T-helper 2 cell (primary cell): ENCODE data around the gene VSNL1.
A peak's percentile ranks its signal among the peaks of the same experiment; 100 is the strongest.

Experiments
- DNase-seq, 5 experiments: peaks; one replicate each; pipeline versions ENCODE4 v3.0.0 to v3.0.0-alpha.2; 2012 to 2022

The VSNL1 gene

DNA sequence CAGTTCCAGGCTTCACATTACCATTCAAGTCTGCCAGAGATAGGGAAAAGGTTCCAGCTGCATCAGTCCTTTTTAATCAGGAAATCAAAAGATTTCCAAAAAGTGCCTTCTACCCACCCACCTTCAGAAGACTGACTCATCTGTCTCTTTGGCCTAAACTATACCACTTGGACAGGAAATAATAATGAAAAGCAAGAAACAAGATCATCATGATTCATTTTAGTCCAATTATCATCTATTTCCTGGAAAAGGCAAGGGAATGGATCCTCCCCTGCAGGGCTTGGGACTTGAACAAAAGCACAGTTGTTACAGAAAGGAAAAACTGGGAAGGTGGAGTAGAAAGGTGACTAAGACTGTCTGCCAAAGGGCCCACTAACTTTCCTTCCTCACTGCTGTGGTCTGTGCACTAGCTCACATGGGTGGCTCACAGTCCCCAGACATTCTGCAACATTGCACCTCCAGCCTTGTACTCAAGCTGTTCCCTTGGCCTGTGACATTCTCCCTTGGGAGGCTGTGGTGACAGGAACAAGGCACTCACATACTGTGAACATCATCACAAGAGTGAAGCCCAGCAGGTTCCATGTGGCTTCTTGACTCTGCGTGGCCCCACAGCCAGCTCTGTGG, 75.3 kb downstream of the VSNL1 start:
- no peak for DNase-seq

DNA sequence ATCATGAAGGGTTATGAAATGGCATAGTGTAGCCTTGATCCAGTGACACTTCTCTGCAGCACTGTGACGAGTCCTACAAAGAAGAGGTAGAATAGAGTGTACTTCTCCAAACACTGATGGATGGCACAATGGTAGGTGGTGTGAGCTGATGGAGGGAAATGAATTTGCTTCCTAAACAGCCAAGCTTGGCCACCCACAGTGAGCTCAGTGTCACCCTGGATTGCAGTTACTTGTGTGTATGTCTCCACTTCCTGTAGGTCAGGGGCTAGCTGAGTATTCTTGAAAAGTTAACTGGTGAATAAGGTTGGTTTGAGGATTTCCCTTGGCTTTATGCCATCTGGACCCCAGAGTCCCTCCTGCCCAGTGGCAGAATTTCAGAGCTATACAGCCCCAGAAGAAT, 75.9 kb downstream of the VSNL1 start:
- no peak for DNase-seq

DNA sequence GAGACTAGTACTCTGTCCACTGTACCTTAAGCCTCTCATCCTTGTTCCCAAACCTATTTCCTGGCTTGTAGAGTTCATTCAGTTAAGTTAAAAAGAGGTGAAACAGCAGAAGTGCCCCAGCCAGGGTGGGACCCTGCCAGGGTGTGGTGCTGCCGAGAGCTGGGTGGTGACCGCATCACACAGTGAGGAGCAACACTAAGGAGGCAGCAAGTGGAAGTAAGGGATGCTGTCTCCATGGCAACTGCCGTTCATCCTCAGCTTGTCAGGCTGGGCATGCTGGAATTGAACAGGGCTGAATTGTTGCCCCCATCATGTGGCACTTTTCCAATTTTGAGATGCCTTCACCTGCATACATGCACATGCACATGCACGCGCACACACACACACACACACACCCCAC, 77.0 kb downstream of the VSNL1 start:
- DNase-seq: no peak

DNA sequence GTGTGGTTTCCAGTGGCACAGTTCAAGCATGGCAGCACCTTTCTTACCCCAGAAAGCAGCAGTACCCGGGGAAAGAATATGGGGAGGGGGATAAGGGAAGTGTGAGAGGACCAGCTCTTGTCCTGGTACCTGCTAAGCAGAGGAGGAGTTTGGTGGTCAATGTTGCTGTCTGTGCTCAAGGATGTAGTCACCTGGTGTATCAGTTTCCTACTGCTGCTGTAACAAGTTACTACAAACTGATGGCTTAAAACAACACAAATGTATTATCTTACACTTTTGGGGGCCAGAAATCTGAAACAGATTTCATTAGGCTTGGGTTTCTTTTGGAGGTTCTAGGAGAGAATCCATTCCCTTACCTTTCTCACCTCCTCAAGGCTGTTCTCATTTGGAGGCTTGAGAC, 77.5 kb downstream of the VSNL1 start:
- no peak for DNase-seq

DNA sequence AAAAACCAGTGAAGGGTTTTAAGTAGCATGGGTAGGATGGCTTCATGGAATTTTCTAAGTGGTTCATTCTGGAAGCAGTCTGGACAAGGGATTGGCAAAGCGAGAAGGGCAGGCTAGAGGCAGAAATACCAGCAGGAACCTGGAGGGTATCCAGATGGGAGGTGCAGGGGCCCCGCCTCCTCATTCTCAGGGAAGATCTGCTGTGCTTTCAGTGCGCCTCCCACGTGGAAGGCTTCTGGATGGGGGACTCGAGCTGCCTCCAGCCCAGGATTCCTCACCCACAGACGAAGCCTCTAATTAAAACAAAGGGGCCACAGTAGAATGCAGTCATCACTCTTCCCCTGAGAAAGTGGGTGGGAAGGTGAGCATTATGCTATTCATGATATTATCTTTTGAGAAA, 79.8 kb downstream of the VSNL1 start:
- no peak for DNase-seq

DNA sequence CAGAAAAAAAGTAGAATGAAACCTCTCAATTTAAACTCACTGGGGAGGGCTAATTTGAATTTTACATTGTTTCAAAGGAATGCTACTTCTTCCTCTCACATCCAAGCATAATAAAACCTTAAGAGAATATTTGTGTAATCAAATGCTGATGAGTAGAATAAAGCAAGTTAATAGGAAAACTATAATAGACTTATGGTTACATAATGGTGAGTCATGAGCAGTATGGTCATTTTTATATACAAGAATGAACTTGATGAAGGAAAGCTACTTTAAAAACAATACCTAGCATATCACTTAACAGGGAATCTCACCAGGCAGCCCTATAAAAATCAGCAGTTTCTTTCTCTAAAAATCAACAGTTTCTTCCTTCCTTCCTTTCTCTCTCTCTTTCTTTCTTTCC, 80.3 kb downstream of the VSNL1 start:
- no peak for DNase-seq

DNA sequence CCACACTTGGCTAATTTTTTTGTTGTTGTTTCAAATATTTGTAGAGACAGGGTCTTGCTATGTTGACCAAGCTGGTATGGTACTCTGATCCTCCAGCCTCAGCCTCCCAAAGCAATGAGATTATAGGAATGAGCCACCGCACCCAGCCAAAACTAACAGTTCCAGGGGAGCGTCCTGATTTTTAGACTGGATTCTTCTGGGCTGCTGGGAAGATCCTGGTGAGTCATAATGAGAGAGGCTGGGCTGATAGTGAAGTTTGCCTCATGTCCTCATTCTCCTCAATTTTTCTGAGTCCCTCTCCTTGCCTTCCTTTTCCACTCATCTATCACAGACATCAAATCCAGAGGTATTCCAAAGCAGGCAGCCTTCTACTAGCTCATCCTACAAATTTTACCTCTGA, 81.3 kb downstream of the VSNL1 start:
- DNase-seq: no peak

DNA sequence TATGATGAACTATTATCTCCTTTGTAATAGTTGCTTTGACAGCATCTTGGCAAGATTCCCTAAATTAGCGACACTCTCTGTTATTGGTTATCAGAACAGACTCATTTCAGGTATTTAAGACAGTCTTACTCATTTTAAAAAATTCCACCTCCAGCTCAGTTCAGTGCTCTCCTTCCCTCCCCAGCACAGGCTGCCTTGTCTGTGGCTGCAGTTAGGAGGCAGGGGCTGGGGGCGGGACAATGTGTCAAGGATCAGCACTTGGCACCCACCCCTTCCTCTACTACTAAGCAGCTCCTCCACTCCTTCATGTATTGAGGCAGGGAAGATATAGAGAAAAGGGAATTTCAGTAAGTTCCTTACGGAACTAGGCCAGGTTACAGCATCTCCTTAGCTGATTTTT, 85.0 kb downstream of the VSNL1 start:
- DNase-seq: no peak

DNA sequence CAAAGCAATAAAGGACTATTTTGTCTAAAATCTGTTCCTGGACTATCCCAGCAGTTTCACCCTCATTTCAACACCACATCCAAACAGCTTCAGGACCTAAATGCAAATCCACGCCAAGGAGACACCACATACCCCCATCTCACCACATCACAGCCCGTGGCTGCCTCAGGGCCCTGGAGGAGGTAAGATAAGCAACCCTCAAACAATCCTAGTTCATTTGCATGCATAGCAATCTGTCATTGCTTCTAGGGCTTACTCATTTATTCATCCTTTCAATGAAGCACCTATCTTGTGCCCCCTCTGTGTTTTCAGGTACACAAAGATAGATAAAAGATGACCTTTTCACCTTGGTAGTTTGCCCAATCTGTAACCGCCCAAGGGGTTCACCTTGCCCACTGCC, 86.5 kb downstream of the VSNL1 start:
- no peak for DNase-seq

DNA sequence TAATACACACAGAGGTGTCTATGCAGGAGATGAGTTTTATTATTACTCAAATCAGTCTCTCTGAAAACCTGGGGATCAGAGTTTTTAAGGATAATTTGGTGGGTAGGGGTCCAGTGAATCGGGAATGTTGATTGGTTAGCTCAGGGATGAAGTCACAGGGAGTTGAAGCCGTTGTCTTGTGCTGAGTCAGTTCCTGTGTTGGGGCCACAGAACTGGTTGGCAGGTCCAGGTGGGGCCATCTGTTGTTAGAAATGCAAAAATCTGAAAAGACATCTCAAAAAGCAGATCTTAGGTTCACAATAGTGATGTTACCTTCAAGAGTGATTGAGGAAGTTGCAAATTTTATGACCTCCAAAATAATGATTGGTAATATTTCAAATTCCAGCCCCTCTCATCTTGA, 86.9 kb downstream of the VSNL1 start:
- no peak for DNase-seq

DNA sequence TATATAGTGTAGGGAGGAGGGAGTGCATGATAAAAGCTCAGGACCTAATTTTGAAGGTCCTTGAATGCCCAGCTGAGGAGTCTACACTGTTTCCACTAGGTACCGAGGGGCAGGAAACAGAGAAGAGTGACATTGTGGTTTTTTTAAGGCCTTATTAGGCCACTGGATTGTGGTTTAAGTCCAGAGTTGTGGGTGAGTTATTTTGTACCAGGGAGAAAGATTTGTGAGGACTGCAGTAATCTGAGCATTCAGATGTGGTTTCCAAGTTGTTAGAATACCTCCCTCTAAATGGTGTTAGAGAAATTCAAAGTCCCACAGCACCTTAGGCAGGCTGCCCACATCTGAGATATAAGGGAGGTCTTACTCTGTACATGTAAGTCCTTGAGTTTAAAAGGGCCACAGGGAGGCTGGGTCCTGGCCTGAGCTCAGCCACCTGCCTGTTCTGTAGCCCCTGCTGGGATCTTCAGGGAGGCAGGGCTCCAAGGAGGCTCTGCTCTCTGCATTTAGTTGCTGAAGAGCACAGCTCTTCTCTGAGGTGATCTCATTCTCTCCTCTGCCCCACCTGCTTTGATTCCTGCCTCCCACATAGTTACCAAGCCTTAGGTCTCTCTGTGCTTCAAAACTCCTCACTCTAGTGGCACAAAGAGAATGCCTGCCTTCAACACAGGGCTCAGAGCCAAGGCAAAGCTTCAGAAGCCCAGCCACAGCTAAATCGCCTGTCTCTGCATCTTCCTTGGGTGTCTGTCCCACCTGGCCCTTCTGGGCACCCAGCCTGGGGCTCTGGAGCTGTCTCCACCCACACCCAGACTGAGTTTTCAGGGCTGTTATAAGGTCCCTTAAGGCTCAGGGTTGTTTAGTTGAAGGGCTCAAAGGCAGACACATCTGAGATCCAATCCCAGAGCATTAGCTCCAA, 88.1 kb downstream of the VSNL1 start:
- no peak for DNase-seq

DNA sequence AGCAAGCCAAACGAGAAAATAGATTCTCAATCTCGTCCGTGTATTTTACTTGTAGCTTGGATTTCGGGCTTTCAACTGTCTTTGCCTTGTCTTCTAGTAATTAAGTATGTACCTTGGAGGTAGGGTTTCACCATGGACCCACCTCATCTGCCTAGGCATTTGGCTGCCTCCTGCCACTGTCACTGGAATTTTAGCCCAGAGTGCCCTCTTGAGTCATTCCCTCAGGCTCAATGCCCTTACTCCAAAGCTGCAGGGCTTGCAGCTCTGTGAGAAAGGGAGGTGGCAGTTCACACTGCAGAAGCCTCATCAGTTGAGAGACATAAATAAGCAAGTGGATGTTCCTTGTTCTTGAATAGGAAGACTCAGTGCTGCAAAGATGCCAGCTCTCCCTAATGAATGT, 89.6 kb downstream of the VSNL1 start:
- no peak for DNase-seq

DNA sequence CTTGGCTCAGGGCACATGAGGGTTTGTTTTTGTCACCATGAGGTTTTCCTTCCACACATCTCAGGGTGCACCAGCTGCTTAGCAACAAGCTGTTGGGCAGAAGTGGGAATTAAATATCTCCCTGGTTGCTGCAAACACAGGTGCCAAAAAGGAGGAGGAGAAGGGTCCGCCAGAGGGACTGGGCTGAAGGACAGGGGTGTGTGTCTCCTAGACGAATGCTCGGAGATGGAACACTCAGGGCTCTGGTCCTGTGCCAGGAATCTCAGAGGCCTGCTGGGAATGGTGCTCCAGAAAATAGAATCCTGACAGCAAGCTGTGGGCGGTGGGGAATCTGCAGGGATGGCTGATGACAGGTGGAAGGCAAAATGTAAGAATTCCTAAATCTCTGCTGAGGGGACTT, 94.5 kb downstream of the VSNL1 start:
- no peak for DNase-seq

DNA sequence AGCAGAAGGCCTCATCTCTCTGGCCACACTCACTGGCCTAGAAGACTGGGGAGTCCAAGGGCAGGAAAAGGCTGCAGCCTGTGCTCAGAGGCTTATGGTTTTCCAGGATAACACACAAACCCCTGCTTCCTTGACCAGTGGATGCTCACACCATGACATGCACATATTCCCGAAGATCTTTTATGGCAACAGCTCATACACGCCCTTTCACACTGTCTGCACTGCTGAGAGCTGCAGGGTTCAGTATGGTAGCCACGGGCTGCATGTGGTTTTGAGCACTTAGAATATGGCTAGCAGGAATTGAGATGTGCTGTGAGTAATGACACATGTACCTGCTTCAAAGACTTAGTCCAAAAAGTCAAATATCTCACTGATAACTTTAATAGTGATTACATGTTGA, 95.8 kb downstream of the VSNL1 start:
- DNase-seq: no peak

DNA sequence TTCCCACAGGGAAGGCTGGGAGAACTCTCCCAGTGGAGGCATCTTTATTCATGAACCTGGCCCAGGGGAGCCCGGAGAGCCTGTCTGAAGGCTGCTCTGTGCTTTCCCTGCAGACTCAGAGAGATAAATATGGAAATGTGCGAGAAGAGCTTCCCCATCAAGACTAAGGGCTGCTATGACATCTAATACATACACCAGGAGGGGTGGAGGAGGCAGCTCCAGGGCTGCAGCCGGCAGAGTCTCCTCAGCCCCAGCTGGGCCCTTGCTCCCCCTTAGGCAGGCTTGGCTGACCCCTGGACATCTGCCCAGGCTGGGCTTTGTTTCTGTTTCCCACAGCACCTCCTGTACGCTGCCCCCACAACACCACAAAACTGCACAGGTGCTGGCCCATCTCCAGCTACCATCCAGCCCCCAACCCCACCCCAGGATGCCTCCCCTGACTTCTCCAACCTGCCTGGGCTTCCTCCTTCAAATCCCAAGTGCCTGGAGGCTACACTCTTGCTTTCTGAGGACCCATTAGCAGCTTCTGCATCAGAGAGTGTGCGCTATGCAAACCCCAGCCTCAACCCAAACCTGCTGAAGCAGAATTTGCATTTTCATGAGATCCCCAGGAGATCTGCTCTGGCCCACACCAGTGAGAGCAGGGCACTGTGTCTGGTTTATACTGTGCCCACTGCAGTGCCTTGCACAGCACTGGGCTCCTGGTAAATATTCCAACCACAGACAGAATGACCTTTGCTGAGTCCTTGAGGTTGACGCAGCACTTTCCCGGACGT, 96.8 kb downstream of the VSNL1 start:
- no peak for DNase-seq

DNA sequence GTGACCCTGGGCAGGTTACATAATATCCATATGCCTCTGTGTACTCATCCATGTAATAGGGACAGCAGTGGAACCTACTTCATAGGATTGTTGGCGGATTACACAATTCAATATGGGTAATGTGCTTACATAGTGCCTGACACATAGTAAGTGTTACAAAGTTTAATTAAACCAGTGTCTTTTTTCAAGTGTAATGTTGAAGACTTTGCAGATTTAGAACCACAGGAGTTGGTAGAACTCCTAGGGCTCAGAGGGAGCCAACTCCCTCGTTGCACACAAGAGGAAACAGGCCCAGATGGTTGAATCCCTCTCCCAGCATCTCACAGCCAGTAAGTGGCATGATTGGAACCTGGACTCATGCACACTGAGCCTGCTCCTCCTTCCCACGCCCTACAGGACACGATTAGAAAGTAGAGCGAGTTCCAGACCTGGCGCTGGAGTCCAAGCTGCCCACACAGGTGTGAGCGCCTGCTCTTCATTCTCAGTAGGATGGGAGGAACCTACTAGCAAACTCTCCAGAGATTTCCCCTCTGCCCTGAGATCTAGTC, 97.8 kb downstream of the VSNL1 start:
- no peak for DNase-seq

DNA sequence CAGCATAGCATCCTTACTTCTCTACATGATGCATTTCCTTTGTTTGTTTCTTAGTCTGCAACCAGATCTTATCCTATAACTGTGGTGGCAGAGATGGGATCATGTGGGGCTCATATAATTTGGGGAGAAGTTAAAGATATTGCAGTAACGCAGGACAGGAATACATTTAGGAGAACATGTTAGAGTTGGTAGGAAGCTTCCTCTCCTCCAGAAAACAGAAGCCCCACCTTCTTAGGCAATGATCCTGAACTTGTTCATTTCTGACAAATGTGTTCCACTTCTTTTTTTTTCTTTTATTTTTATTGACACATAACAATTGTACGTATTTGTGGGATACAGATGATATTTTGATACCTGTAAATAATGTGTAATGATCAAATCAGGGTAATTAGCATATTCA, 99.9 kb downstream of the VSNL1 start:
- DNase-seq: no peak

DNA sequence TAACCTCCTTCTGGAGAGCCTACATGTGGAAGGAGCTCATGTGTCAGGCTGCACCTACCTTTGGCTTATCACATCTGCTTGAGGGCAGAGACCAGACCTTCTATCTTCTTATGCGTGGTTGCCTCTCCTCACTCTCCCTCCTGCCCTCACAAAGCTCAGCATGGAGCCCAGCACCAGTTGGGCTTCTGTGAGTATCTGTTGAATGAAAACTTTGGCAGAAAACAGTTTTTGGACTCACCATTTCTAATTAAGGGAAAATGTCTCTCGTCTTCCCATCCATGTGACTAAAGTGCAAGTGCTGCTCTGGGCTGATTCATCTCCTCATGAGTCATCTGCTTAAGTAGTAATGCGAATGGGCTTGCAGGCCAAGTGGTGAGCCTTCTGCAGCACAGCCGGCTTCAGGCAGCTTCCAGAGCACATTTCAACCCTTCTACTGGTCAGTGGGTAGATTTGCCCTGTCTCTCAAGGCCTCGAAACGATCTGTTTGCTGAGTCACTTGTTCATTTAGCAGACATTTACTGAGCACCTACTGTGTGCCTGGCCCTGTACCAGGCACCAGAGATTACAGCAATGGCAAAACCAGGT, 102.6 kb downstream of the VSNL1 start:
- no peak for DNase-seq

DNA sequence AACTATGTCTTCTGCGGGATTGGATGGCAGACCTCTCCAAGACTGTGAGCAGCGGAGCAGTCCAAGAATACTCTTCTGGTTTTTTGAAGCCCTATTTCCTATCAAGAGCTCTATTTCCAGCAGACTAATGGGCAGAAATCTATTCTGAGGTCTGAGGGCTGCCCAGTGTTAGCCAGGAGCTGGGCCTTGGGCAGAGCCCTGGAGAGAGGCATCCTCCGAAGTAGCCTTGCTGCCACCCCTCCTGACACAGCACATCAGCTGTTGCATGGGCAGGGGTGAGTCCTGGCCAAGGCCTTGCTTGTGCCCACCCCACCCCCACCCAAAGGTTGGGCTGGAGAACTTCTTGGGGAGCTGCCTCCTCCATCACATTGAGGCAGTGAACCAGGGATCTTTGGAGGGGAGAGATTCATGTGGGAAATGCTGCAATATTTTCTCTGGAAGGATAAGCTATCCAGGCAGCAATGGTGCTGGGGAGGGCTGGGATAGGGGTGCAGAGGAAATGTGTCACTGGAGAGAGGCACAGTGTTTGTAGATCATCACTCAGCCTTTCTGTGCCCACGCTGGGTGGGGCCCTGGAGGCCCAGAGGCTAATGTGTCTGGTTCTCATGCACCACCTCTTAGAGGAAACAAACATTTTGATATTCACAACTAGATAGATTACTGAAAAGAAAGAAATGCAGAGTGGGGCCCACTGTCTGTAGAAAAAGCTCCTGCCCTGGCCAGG, 104.7 kb downstream of the VSNL1 start:
- DNase-seq: no peak

DNA sequence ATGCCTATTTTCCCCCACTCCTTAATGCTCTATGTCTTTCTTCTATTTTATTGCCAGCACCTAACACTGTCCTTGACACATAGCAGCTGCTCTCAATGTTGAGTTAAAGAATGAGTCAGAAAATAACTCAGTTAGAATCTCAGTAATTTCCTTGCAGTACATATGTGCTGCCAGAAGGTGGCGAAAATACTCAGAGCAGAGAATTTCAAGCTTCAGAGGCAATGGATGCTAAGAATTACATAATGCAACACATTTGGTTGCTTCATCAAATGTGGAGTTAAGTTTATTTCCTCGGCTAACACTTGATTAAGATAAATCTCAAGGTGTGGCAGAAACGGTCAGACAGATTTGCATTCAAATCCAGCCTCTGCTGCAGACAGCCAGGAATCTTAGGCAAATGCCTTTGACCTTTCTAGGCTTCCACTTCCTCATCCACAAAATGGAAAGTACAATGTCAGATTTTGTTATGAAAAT, 105.6 kb downstream of the VSNL1 start:
- peak in 2 of 5 experiments; percentile 9 to 68 for DNase-seq

DNA sequence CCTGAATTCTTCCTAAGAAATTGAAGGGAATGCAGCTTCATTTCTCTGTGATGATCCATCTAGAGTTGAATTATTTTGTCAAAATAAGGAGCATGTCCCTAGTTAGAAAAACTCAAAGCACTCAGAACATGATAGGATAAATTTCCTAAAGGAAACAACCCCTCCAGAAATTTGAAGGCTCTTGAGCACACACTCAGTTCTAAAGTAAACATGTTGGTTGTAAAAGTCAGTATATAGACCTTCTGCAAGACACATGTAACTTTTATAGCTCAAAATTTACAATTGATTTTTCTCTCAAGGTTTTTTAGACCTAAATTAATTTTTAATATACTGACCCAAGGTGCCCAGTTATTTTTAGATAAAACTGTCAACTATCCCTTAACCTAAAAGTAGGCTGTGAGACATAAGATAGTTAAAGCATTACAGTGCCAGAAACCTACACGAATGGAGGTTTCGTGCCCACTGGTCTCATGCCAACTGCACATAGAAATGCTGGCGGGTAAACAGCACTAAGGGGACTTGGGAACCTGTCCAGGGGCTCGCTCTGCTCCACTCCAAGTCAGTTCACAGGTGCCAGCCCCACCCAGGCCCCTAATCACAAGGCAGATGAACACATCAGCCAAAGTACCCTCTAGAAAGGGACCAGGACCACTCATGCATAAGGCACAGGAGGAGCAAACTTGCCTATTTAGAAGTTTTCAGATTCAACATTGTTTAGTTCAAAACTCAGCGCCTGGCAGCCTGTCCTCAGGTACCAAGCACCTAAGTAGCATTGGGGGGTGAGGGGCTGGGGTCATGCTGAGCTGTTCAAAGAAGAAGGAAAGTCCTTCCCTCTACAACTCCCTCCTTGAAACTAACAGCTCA, 106.6 kb downstream of the VSNL1 start:
- DNase-seq: no peak
